IPS-18c (cell line): ENCODE results near the gene CPNE4.

ENCODE experiments used
- H3K4me3 ChIP-seq: 2 replicates; pipeline ENCODE4 v1.7.0; 2013; ENCODE audit warnings: low read depth, mild to moderate bottlenecking, low read length, moderate library complexity; ENCODE audit not compliant: insufficient read depth
- H3K9me3 ChIP-seq: one replicate; pipeline ENCODE4 v1.6.1; 2013; ENCODE audit warnings: mild to moderate bottlenecking, low read length, moderate library complexity; ENCODE audit not compliant: control insufficient read depth, insufficient read depth

CPNE4 gene

GRCh38 chr3:131747466-131747865, 287.3 kb downstream of the CPNE4 start:
- no peak overlapping the region for H3K4me3 ChIP-seq
- H3K9me3 ChIP-seq: no peaks in the 10 kb centered on the region

- H3K4me3 ChIP-seq: no peak overlapping the region
- H3K9me3 ChIP-seq: no peaks in the 10 kb centered on the region
Measured at GRCh38 chr3:131744765-131745164, 290.0 kb downstream of the CPNE4 start.

GRCh38 chr3:131743126-131743525, 291.7 kb downstream of the CPNE4 start:
- Histone ChIP-seq H3K4me3 (no peak overlapping the region), H3K9me3 (no peaks in the 10 kb centered on the region)

GRCh38 chr3:131739211-131739610, 295.6 kb downstream of the CPNE4 start:
- no peaks in the 10 kb centered on the region for H3K9me3 ChIP-seq
- no peak overlapping the region for H3K4me3 ChIP-seq

GRCh38 chr3:131738095-131738494, 296.7 kb downstream of the CPNE4 start:
- Histone ChIP-seq H3K9me3 (no peaks in the 10 kb centered on the region), H3K4me3 (no peak overlapping the region)

- no peak overlapping the region for H3K4me3 ChIP-seq
- H3K9me3 ChIP-seq: no peaks in the 10 kb centered on the region
Measured at GRCh38 chr3:131735544-131735943, 299.3 kb downstream of the CPNE4 start.

GRCh38 chr3:131735116-131735515, 299.7 kb downstream of the CPNE4 start:
- no peak overlapping the region for H3K4me3 ChIP-seq
- H3K9me3 ChIP-seq: no peaks in the 10 kb centered on the region

- H3K4me3 ChIP-seq: no peak overlapping the region
- H3K9me3 ChIP-seq: no peaks in the 10 kb centered on the region
Measured at GRCh38 chr3:131733086-131733841, 301.6 kb downstream of the CPNE4 start.

- Histone ChIP-seq H3K9me3 (no peaks in the 10 kb centered on the region), H3K4me3 (no peak overlapping the region)
Measured at GRCh38 chr3:131731709-131732108, 303.1 kb downstream of the CPNE4 start.

- no peaks in the 10 kb centered on the region for H3K9me3 ChIP-seq
- no peak overlapping the region for H3K4me3 ChIP-seq
Measured at GRCh38 chr3:131730581-131730980, 304.2 kb downstream of the CPNE4 start.

GRCh38 chr3:131729643-131730017, 305.2 kb downstream of the CPNE4 start:
- no peak overlapping the region for H3K4me3 ChIP-seq
- H3K9me3 ChIP-seq: no peaks in the 10 kb centered on the region

GRCh38 chr3:131728898-131729642, 305.7 kb downstream of the CPNE4 start:
- H3K4me3 ChIP-seq: no peak overlapping the region
- no peaks in the 10 kb centered on the region for H3K9me3 ChIP-seq

- H3K4me3 ChIP-seq: no peak overlapping the region
- H3K9me3 ChIP-seq: no peaks in the 10 kb centered on the region
Measured at GRCh38 chr3:131725414-131725813, 309.4 kb downstream of the CPNE4 start.

GRCh38 chr3:131723343-131723742, 311.5 kb downstream of the CPNE4 start:
- Histone ChIP-seq H3K4me3 (no peak overlapping the region), H3K9me3 (no peaks in the 10 kb centered on the region)

GRCh38 chr3:131717493-131717892, 317.3 kb downstream of the CPNE4 start:
- H3K9me3 ChIP-seq: no peaks in the 10 kb centered on the region
- no peak overlapping the region for H3K4me3 ChIP-seq

GRCh38 chr3:131716943-131717342, 317.9 kb downstream of the CPNE4 start:
- Histone ChIP-seq H3K9me3 (no peaks in the 10 kb centered on the region), H3K4me3 (no peak overlapping the region)

- H3K9me3 ChIP-seq: no peaks in the 10 kb centered on the region
- no peak overlapping the region for H3K4me3 ChIP-seq
Measured at GRCh38 chr3:131716007-131716406, 318.8 kb downstream of the CPNE4 start.

- H3K9me3 ChIP-seq: no peaks in the 10 kb centered on the region
- H3K4me3 ChIP-seq: no peak overlapping the region
Measured at GRCh38 chr3:131714585-131715220, 320.1 kb downstream of the CPNE4 start.
